ENCODE measurements around the gene S100A11.
A peak's percentile ranks its signal among the peaks of the same experiment; 100 is the strongest.
"Not testable (repeated sequence)": the region's sequence is repeated elsewhere in the genome, so short reads cannot be mapped to it uniquely, and the experiment has no call there.

Gene S100A11

DNA sequence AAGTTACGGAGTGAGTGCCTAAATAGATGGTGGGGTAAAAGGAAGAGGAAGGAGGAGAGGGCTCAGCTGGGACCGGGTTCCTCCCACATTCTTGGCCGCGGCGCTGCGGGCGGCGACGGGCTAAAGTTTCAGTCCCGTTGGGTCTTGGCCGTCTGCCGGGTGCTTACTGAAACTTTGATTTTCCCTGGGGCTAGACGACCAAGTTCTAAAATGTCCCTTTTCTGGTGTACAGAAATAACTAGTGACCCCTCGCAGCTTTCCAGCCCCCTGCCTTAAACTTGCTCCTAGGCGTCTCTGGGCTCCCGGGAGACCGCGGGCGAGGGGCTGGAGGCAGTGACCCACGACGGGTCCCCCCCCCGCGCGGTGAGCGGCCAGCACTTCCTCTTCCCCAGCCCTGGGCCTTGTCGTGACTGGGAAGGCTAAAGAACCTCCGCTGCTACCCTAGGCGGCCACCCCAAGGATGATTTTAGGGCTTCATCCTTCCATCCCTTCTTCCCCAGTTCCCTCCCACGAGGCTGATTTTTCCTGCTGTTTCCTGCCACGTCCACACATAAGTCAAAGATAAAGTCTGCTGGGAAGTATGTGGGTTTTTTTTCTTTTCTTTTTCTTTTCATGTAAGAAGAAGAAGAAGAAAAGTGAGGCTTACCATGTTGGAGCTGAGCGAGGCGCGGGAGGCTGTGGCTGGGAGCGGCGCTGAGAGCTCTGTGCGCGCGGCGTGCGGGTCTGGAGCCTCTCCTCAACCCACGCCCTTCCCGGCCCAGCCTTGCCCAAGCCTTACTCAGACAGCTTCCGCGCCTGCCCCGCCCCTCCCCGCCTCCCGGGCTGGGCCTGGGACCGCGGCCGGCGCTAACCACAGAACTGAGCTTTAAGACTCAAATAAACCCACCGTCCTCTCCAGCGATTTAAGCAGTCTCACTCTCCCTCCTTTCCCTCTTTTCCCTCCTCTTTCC is at the start of gene S100A11:
S100A11 (minus strand) TSS at position 738 of the 950 bp plus-strand sequence; CDS start at position 649, 89 bp downstream.
- DNase-seq = peak; percentile 73

DNA sequence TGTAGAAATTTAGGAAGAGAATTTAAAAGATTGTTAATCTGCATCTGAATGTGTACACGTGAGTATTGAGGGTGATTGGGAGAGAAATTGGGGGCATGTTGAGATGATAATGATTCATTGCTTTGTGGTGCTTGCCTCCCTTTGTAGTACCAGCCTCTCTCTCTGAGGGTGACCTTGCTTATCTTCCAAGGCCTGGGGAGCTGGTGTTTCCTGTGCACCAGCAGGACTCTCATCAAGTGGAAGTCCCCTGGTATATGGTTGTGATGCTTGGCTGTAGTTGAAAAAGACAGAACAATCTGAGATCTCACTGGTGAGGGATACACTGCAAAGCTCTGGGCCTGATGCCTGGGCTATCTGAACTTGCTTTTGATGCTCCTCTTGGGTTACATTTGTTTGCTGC is 48.0 kb upstream of the S100A11 start:
- DNase-seq = no peak

DNA sequence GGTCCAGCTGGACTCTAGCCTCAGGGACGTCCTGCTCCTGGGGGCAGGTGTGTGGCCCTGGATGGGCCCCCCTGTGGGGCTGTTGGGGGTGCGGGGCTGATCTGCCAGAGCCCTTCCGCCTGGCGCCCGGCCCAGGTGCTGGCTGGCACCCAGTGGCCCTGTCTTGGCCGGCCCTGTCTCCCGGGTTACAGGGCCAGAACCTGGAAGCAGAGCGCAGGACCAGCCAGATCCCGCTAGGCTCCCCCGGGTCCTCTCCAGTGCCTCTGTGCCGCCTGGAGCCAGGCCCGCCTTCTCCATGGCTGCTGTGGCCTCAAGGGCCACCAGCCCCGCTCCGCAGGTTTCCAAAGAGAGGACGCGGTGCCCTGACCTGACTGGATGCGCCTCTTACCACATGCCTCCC is 44.2 kb upstream of the S100A11 start:
- not testable (repeated sequence) for DNase-seq

DNA sequence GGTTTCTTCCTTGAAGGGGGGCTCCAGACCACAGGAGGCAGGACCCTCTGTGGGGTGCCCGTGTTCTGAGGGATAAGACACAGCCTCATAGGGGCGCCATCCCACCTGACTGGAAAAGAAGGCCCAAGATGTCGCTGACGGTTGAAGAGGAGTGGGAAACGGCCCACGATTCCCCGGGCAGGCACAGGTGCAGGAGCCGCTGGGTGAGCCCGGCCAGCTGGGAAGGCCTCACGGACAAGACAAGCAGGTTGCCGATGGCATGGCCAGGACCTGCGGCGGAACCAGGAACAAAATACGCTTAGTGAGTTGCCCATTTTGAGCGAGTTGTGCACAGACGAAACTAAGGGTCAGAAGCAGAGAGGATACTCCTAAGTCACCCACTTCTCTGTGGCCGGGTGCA is 43.7 kb upstream of the S100A11 start:
- DNase-seq = not testable (repeated sequence)

DNA sequence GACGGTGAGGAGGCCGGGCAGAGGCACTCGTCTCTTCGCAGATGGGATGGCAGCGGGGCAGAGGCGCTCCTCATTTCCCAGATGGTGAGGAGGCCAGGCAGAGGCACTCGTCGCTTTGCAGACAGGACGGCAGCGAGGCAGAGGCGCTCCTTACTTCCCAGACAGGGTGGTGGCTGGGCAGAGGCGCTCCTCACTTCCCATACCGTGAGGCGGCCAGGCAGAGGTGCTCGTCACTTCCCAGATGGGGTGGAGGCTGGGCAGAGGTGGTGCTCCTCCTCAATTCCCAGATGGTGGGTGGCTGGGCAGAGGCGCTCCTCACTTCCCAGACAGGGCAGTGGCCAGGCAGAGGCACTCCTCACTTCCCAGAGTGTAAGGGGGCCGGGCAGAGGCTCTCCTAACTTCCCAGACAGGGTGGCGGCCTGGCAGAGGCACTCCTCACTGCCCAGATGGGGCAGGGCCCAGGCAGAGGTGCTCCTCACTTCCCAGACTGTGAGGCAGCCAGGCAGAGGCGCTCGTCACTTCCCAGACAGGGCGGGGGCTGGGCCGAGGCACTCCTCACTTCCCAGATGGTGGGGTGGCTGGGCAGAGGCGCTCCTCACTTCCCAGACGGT is 42.1 kb upstream of the S100A11 start:
- no peak for DNase-seq

DNA sequence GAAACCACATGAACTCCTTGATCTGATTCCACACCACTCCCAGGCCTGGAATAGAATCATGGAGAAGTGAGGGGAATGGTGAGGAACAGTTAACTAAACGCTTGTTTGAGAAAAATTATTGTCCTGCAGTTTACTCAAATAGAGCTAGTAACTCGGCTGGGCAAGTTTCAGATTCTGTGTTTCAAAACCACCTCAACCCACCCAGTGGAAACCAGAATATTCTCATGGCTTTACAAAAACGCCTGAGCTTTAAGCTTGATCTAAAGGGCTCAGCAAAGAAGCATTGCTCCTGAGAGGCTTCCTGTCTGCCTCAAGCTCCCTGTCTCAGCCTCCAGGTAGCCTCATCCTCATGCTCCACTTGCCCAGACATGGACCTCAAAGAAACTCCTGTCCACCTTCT is 35.5 kb upstream of the S100A11 start:
- DNase-seq = no peak

DNA sequence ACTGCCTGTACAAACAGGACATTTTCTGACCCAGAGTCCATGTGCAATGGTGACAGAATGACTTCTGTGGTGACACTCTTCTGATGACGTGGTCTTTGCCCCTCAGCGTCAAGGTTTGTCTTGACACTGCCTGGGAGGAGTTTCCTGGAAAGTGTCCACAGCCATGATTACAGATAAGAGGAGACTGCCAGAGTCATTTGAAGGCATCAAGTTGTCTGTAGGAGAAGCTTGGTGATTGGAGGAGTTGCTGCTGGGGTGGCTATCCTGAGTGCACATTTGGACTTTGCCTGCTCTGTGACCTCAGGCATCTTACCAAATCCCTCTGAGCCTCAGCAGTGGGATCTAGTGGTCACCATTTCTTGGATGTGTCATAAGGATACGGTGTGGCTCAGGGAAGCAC is 34.3 kb upstream of the S100A11 start:
- DNase-seq = no peak

DNA sequence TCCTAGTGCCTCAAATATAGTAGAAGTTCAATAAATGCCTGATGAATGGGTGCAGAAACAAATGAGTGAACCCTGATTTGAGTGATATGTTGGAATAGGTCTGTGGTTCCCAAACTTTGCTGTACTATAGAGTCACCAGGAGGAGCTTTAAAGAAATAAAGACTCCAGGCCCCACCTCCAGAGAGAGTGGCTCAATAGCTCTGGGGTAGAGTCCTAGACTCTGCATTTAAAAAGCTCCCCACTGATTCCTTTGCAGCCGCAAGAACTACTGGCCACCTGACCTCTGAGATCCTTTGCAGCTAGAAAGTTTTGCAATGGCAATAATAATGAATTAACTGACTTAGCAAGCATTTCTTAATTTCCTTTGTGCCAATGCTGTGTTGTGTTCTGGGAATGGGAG is 31.1 kb upstream of the S100A11 start:
- DNase-seq = no peak

DNA sequence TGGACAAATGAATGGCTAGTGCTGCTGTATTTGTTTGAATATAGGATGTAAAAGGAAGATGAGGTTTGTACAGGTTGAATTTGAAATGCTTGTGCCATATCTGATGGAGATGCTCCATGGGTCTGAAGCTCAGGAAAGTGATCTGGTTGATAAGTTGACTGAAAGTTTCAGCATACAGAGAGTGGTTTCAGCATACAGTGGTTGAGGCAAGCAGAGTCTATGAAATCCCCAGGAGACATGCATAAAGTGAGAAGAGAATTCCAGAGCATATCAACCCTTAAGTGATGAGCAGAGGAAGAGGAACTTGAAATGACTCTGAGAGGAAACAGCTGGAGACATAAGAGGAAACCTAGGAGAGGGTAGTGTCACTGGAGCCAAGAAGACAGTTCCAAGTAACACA is 30.3 kb upstream of the S100A11 start:
- DNase-seq = no peak

DNA sequence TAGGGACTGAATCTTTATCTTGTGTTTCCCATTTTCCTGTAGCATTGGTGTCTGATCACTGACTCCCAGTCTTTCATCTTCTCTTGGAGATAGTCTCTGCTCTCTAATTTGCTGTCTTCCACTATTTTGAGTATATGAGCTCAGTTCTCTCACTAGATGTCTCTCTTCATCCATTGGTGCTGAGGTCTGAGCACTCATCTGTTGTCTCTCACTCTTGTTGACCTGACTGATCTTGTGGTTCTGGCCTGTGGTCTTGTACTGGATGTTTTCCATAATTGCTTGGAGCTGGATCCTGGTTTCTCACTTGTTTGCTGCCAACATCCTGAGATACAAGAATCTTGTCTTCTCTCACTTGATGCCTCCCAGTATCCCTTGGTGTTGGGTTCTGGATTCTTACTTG is 25.1 kb upstream of the S100A11 start:
- no peak for DNase-seq

DNA sequence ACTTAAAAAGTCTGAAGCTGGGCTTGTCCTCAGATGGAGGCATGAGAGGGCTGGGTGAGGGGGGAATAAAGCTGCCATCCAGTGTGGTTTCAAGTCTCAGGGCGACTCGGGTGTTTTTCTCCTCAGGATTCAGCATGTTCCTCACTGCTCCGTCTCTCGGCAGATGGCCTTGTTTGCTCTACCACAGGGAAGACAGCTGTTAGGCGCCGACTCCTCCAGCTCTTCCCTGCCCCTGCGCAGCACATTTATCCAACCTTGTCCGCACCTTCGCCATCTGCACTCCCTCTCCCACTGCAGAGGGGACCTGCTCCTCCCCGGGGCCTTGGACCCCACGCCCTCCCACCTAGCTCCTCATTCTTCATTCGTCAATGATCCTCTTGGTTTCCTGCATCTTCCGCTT is 16.6 kb upstream of the S100A11 start:
- DNase-seq = no peak

DNA sequence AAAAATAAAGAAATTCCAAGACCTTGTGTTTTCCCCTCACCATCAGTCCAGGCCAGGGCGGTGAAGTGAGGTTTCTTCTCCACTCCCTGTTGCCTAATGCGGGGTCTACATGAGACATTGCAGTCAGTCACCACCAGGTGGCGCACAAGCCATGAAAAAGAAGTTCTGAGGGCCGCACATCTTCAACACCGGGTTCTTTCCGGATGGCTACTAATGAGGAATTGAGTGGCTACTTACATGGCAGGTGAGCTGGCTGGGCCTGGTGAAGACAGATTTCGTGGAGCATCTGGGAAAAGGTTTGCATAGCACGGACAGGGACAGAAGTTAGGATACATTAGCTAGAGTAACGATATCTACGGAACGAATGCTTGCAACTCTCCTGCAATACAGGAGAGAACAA is 15.8 kb upstream of the S100A11 start:
- DNase-seq = peak; percentile 85

DNA sequence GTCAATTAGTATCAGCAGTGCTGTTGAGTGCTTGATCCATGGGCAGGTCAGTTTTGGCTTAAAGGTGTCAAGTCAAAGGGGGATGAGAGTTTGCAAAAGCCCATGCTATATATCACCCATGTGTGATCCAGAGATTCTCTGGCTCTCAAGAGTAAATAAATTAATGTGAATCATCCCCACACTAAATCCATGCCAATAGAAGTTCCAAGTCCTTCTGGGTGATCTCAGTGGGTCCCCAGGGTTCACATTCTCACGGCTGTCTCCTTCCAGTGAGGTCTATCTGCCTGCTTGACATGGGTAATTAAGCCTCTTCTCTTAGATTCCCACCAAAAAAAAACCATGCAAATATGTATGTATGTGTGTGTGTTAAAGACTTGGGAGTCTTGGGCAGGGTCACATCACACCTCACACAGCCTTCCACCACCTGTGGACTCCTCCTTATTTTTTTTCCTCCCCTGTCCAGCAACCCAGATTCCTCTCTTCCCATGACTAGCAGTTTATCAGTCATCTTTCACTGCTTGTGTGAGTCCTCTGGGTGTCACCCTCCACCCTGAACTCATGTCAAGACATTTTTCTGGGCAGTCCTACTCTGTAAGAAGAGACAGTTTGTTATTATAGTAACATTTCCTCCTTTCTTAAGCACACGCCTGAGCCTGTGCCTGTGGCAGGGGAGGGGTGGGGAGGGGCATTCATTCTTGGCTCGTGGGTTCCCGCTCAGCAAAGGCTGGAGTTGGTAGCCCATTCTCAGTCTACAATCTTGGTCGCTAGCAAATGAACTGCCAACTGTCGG is 14.3 kb upstream of the S100A11 start:
- DNase-seq = no peak

DNA sequence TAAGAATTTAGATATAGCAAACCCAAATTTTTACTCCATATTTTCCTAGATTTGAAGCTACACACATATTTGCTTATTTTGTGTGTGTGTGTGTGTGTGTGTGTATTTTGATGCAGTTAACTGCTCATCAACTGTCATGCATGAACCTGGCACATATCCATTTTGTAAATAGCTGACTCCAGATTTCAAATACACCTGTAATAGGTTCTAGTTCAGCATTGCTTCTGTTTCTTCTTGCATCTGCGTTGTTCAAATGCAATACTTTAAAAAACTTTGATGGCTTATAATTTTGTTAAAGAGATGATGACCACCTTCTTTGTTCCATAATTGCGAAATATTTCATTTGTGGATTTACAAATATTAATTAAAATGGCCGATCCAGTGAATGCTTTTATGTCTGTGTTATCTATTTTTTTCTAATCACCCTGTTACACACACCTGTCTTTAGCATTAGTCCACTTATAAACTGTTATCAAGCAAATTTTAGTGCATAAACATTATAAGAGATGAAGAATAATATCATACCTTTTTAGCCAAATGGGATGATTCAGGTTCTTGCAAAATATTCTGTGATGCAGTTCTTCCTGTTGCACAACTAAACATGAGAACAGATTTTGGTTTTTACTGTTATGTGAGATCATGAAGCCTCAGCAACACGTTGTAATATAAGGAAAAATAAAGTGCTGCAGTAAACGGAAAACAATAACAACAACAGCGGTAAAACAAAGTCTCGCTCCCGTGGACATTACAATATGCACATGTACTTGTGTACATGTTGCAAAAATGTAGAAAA is 12.7 kb upstream of the S100A11 start:
- no peak for DNase-seq

DNA sequence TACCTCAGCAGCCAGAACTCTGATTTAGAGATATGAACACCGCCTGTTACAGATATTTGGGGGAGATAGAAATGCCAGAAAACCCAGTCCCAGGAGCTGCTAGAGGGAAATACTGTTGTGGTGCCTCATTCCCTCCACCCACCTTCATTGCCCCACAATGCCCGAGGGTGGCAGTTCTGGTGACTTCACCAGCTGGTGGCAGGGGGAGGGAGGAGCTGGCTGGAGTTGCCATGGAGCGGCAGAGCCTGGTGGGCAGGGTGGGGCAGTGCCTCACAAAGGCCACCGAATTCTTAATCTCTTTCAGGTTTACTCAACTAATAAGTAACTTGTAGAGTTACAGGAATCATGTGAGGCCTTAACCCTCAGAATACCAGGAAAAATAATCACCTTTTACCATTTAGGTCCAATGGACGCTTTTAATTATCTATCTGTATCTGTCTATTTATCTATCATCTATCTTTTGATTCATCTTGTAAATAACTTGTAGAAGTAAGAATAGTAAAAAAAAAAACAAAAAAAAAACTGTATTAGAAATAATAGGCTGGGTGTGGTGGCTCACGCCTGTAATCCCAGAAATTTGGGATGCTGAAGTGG is 11.7 kb upstream of the S100A11 start:
- DNase-seq = peak; percentile 66

DNA sequence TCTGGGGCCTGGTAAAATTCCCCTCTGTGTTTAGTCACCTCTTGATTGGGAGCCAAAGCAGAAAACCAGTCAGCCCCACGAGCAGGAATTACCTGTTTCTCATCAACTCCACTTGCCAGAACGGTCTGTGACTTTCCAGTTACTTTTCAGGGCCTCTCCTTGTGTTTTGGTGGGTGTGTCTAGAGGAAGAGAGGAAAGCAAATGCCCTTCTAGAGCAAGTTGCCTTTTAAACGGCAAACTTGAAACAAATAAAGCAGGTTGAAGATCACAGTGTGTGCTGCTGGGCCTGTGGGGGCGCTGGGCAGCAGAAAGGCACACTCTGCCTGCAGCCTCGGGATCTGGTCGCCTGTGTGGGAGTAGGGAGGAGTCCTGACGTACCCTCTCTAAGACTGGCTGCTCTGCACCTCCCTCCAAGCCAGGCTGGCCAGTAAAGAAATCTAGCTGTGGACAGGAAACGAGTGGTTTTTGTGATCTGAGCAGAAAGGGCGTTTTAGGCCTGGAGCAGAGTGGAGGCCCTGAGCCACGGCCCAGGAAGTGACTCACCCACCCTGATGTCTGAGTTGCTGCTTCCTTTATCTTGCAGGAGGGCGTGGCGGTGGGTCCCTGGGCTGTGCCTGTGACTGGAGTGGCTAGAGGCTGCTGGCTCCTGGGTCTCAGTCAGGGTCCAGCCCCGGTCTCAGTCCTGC is 11.1 kb upstream of the S100A11 start:
- DNase-seq = peak; percentile 81

DNA sequence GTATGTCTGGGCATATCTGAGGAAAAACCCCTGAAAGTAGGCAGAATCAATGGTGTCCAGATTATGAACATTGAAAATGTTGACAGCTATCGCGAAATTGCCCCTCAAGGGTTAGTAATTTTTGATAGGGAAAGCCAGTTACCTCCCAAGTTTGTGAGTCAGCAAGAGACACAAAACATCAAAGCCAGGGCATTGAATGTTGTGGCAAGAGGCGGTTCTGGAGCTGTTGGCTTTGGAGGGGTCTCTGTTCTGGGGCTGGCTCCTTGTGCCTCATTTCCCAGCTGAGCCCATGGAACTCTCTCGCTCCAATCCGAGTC is 10.6 kb upstream of the S100A11 start:
- no peak for DNase-seq

DNA sequence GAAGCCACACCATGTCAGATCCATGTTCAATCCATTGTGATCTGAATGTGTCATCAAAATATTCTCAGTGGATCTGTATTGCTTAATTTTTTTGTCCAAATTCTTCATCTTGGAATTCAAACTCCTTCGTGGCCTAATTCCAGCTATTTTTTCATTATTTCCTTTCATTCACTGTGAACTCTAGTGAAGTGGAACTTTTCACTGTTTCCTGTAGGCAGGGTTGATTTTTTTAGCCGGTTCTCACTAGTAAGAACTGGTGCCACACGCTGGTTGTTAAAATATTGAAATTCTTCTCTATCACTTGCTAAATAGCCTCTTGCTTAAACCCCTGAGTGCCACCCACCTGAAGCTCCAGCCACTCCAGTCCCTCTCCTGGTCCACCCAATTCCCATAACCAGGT is 7.6 kb upstream of the S100A11 start:
- DNase-seq = no peak

DNA sequence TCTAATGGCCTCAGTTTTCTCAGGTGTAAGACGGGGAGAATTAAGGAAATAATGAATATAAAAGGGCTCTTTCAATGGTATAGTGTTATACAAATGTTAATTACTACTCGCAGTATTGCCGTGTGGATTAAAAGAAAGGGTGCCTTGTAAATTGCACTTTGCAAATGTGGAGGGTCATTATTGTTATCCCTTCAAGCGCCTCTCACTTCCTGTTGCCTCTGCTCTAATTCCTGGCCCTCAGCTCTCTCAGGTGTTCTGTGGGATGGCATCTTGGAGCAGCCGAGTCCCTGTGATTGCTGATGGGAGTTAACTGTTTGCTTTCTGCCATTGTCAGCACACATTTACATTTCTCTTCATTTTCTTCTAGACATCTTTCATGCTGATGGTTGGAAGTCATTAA is 7.1 kb upstream of the S100A11 start:
- DNase-seq = no peak

DNA sequence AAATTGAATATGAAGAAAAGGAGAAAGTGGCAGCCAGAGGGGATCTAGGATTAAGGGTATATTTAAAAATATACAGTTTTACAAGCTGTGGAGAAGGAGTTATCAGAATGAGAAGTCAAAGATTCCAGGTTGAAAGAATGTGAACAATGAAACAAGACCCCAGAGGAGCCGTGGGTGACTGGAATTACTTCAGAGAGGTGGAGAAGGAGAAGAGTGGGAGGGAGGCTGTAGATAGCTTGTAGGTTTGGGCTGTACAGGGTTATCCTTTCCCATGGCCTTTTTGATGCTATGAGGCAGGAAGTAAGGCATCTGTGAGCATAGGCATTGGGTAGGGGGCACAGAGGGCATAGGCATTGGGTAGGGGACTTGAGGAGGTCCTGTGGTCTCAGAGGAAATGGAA is 5.2 kb upstream of the S100A11 start:
- DNase-seq = no peak

DNA sequence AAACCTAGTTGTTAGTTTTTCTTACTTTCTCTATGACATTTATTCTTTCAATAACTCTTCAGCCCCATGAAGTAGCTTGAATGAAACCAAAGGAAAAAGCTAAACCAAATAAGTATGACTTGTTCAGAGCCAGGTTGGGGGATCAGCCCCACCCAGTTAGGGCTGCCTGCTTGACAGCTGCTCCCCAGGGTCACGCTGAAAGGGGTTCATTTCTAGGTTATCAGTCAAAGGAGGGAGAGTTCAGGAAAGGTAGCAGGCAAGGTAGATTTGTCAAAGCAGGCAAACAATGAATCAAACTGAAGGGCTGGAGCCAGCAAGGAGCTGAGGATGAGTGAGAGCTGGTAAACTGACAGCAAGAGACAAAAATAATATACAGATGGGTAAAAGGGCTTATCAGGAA is 3.1 kb upstream of the S100A11 start:
- DNase-seq = no peak

DNA sequence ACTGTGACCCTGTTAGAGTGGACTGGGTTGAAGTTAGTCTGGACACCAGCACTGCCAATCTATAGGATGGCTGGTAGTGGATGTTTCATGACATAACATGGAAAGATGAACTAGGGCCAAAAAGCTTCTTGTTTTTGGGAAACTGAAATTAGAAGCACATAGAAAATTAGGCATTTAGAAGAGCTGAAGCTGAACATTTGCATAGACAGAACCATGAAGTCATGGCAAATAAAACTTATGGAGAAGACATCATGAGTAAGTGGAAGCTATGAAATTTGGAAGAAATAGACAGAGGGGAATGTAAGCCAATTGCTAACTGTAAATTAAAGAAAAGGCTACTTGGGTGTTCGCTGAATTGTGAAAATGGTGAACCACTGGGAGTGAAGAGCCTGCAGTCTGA is 2.7 kb upstream of the S100A11 start:
- DNase-seq = no peak
